ACC112 (cell line): Measurements from ENCODE around the gene CRYGD.
"Not testable (repeated sequence)": the region's sequence is repeated elsewhere in the genome, so short reads cannot be mapped to it uniquely, and the experiment has no call there.

Experiments
- H2AFZ ChIP-seq: fragments of 200-600 bp; sonication (generic); one replicate; pipeline ENCODE4 v1.6.0; 2017; ENCODE audit warnings: antibody characterized with exemption, low read length; ENCODE audit not compliant: unreplicated experiment
- H3K27ac ChIP-seq: fragments of 200-600 bp; sonication (generic); 2 replicates; pipeline ENCODE4 v1.5.1; 2014; ENCODE audit warnings: low read depth, mild to moderate bottlenecking, antibody characterized with exemption, low read length, moderate library complexity
- H3K27me3 ChIP-seq: fragments of 200-600 bp; sonication (generic); 2 replicates; pipeline ENCODE4 v1.6.1; 2014; ENCODE audit warnings: mild to moderate bottlenecking, antibody characterized with exemption, low read length, moderate library complexity, mixed read lengths; ENCODE audit not compliant: insufficient read depth
- H3K36me3 ChIP-seq: fragments of 200-600 bp; sonication (generic); 2 replicates; pipeline ENCODE4 v1.6.1; 2016; ENCODE audit warnings: mild to moderate bottlenecking, antibody characterized with exemption, low read length, moderate library complexity, mixed read lengths; ENCODE audit not compliant: insufficient read depth
- H3K4me1 ChIP-seq: fragments of 200-600 bp; sonication (generic); one replicate; pipeline ENCODE4 v1.6.1; 2016; ENCODE audit warnings: low read length, mixed read lengths; ENCODE audit not compliant: insufficient read depth, unreplicated experiment, control insufficient read depth
- H3K4me3 ChIP-seq: fragments of 200-600 bp; sonication (generic); 2 replicates; pipeline ENCODE4 v1.5.1; 2014; ENCODE audit warnings: mild to moderate bottlenecking, low read depth, low read length
- H3K79me2 ChIP-seq: fragments of 200-600 bp; sonication (generic); one replicate; pipeline ENCODE4 v1.6.0; 2016; ENCODE audit warnings: low read length; ENCODE audit not compliant: control insufficient read depth, unreplicated experiment, insufficient read depth

CRYGD gene

DNA sequence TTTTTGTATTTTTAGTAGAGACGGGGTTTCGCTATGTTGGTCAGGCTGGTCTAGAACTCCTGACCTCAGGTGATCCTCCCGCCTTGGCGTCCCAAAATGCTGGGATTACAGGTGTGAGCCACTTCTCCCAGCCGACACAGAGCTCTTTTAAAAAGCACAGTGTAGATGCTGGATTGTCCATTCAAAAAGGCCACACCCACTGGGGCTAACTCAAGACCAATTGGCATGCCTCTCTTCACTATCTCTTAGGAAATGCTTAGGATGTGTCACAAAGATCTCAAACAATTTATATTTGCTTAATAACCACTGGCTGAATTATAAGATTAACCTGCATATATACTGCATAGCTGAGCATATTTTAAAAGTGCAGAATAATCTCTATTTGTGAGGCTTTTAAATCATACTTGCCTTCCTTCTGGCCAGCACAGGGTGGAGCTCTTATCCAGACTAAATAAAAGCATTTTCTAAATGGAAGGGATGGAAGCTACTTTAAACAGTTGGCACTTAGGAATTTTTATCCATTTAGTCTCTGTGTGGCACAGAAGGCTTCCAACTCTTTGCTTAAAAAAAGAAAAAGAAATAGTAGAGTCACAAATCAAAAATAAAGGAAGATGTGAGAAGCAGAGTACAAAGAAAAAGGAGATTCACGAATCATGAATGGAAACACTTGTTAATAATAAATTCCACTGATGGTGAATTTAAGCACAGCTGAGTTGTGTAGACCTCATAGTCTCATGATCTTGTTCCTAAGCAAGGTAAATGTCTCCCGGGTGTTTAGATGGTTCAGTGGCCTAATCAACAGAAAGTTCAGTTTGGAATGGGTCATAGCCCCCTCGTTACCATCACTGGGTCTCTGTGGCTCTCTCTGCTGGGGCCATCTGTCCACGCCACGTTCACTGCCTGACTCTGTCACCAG, 22.4 kb downstream of the CRYGD start:
- no peaks in the 10 kb centered on the region for H3K4me1 ChIP-seq
- no peak overlapping the region for H2AFZ ChIP-seq
- H3K27ac ChIP-seq = no peak overlapping the region
- H3K79me2 ChIP-seq = no peaks in the 10 kb centered on the region
- H3K4me3 ChIP-seq = no peak overlapping the region
- H3K36me3 ChIP-seq = no peaks in the 10 kb centered on the region
- peaks cover 12% of the 10 kb centered on the region for H3K27me3 ChIP-seq

DNA sequence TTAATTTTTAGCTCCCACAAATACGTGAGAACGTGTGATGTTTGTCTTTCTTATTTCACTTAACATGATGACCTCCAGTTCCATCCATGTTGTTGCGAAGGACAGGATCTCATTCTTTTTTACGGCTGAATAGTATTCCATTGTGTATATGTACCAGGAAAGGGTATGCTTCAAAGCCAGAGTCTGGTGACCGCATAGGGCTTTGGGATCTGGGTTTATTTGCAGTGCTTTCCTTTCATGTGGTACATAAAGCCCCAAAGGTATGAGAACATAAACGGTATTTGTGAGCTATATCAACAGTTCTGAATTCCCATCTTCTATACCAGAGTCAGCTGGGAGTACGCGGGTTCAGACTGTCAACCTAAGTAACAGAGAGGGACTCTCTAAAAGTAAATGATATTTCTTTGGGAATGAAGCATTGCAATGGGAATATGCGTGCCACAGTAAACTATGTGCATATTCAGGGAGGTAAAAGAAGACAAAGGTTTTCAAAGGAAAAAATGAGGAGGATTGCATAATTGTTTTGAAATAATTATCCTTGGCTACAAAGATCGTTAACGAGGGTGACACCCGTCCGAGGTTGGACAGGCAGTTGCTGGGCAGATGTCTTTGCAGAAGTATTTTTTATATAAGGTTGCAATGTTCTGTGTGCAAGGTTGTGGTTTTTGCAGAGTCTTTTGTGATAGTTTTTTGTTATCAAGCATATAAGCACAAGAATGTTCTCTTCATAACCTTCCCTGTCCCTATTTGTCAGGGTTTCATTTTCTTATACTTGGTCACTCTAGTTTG, 24.4 kb downstream of the CRYGD start:
- Histone ChIP-seq H2AFZ (no peak overlapping the region), H3K36me3 (no peaks in the 10 kb centered on the region), H3K27ac (no peak overlapping the region), H3K27me3 (no peaks in the 10 kb centered on the region), H3K4me3 (no peak overlapping the region), H3K79me2 (no peaks in the 10 kb centered on the region), H3K4me1 (no peaks in the 10 kb centered on the region)

DNA sequence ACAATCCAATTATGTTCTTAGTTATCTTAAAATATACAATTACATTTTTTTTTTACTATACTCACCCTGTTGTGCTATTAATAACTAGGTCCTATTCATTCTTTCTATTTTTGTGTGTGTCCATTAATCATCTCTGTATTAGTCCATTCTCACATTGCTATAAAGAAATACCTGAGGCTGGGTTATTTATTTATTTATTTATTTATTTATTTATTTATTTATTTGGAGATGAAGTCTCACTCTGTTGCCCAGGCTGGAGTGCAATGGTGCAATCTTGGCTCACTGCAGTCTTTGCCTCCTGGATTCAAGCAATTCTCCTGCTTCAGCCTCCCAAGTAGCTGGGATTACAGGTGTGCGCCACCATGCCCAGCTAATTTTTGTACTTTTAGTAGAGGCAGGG, 25.6 kb downstream of the CRYGD start:
- H3K27me3 ChIP-seq, H3K4me3 ChIP-seq, H3K27ac ChIP-seq, H3K79me2 ChIP-seq, H3K4me1 ChIP-seq, H2AFZ ChIP-seq, H3K36me3 ChIP-seq: not testable (repeated sequence)

DNA sequence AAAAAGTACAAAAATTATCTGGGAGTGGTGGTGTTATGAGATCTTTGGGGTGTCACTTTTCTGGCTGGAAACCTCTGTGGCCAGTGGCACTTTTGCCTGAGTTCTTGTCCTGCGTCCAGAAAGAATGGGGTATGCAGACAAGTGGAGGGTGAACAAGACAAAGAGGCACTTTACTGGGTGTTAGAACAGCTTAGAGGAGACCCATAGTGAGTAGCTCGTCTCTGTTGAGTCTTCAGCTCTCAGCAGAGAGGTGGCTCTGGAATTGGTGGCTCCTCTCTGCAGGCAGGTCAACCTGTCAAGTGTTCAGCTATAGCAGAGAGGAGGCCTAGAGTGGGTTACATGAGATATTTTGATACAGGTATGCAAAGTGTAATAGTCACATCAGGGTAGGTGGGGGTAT, 26.1 kb downstream of the CRYGD start:
- Histone ChIP-seq H3K4me3 (no peak overlapping the region), H2AFZ (no peak overlapping the region), H3K27ac (no peak overlapping the region), H3K27me3 (no peaks in the 10 kb centered on the region), H3K4me1 (no peaks in the 10 kb centered on the region), H3K36me3 (no peaks in the 10 kb centered on the region), H3K79me2 (no peaks in the 10 kb centered on the region)

DNA sequence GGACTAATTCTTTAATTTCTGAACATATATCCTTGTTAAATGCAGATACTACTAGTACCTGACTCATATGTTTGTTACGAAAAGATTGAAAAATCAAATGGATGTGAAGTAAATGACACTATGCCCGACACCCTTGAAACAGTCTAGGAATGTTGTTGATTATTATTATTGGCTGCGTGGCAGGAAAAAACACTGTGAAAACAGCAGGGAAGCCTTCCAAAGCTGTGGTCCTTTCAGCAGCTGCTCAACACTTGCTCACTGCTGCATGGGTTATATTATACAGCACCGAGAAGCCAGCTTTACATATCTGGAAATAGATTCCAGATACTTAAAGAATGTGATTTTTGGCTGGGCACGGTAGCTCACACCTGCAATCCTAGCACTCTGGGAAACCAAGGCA, 26.5 kb downstream of the CRYGD start:
- no peak overlapping the region for H3K4me3 ChIP-seq
- H3K4me1 ChIP-seq = no peaks in the 10 kb centered on the region
- peaks cover 3% of the 10 kb centered on the region for H3K27me3 ChIP-seq
- no peaks in the 10 kb centered on the region for H3K79me2 ChIP-seq
- H2AFZ ChIP-seq = no peak overlapping the region
- no peaks in the 10 kb centered on the region for H3K36me3 ChIP-seq
- H3K27ac ChIP-seq = no peak overlapping the region

DNA sequence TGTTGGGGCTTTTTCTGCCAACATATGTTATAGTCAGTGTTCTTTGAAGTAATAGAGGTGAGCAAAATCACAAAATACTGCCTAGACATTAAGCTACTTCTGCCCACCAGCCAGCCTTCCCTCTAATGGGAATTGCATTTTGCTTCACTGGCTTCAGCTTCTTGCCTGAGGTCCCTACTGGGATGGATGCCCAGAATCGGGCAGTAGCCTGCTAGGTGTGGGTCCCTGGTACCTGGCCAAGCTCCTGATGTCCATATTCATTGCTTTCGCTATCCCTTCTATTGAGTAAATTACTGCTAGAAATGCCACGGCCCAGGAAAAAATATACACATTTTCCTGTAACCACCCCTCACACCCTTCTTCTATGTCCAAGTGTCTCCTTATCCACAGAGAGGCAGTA, 27.0 kb downstream of the CRYGD start:
- no peak overlapping the region for H3K27ac ChIP-seq
- no peaks in the 10 kb centered on the region for H3K79me2 ChIP-seq

DNA sequence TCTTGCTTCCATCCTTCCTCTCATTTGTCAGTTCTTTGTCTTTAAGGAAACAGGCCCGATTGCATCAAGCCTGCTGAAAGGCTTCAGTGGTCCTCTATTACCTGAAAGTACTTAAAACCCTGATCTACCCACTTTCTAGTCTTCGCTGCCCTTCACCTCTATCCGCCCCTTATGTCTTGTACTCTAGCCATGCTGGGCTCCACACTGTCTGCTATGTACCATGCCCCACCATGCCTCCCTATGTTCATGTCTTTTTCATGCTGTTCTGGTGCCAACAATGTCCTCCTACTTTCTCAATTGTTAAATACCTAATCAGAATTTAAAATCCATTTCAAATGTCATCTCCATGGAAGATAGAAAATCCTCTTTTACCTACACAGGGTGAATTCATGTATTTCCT, 28.2 kb downstream of the CRYGD start:
- no peaks in the 10 kb centered on the region for H3K4me1 ChIP-seq
- H3K36me3 ChIP-seq = no peaks in the 10 kb centered on the region
- no peak overlapping the region for H3K4me3 ChIP-seq
- no peaks in the 10 kb centered on the region for H3K79me2 ChIP-seq
- H3K27me3 ChIP-seq = peaks cover 10% of the 10 kb centered on the region
- H3K27ac ChIP-seq = no peak overlapping the region
- no peak overlapping the region for H2AFZ ChIP-seq

More for the DNA sequence above, 27.0 kb downstream of the CRYGD start:
- H3K4me1 ChIP-seq = no peaks in the 10 kb centered on the region
- H2AFZ ChIP-seq = no peak overlapping the region
- H3K27me3 ChIP-seq = peaks cover 7% of the 10 kb centered on the region
- no peak overlapping the region for H3K4me3 ChIP-seq
- H3K36me3 ChIP-seq = no peaks in the 10 kb centered on the region

DNA sequence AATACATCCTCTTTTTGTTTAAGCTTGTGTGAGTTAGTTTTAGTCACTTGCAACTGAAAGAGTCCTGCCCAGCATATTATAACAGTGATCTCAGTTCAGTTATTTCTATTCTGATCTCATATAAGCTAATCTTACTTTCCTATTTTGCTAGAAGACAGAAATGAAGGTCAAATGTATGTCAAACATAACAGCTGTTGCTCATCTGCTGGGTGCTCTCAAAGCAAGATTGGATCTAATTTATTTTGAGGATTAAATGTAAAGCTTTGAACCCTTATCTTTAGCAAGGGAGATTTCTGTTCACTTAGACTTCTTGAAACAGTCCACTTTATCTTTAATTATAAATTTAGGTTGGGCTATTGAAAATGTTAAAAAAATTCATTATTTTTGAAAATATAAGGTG, 31.2 kb downstream of the CRYGD start:
- Histone ChIP-seq H3K27me3 (peaks cover 10% of the 10 kb centered on the region), H3K36me3 (no peaks in the 10 kb centered on the region), H2AFZ (no peak overlapping the region), H3K79me2 (no peaks in the 10 kb centered on the region), H3K4me1 (no peaks in the 10 kb centered on the region), H3K4me3 (no peak overlapping the region), H3K27ac (no peak overlapping the region)

DNA sequence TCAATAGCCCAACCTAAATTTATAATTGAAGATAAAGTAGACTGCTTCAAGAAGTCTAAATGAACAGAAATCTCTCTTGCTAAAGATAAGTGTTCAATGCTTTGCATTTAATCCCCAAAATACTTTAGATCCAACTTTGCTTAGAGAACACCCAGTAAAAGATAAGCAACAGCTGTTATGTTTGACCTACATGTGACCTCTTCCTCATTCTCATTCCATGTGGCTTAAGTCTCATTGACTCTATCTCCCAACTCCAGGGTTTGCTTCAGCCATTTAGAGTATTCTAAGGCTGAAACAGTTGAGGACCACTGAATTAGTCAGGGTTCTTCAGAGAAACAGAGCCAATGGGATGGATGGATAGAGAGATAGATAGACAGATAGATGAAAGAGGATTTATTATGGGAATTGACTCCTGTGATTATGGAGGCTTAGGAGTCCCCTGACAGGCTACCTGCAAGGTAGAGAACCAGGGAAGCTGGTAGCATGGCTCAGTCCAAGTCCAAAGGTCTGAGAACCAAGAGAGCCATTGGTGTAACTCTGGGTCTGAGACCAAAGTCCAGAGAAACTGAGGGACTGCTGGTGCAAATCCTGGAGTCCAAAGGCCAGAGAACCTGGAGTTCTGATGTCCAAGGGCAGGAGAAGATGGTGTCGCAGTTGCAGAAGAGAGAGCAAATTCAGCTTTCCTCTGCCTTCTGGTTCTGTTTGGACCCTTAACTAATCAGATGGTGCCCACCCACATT, 32.1 kb downstream of the CRYGD start:
- H3K4me3 ChIP-seq = no peak overlapping the region
- H3K79me2 ChIP-seq = no peaks in the 10 kb centered on the region
- H3K27ac ChIP-seq = no peak overlapping the region
- no peaks in the 10 kb centered on the region for H3K36me3 ChIP-seq
- no peak overlapping the region for H2AFZ ChIP-seq
- no peaks in the 10 kb centered on the region for H3K4me1 ChIP-seq
- peaks cover 10% of the 10 kb centered on the region for H3K27me3 ChIP-seq

DNA sequence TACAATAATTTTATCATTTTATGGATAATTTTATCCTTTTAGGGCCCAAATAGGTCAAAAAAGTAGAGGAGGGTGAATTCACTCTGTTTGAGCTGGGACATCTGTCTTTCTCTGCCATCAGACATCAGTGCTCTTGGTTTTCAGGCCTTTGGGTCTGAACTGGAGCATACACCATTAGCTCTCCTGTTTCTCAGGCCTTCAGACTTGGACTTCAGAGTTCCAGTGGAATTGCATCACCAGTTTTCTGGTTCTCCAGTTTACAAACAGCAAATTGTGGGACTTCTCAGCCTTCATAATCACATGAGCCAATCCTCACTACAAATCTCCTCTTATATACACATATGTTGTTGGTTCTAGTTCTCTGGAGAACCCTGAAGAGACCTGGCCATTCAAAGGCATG, 33.9 kb downstream of the CRYGD start:
- H3K27ac ChIP-seq = no peak overlapping the region
- H3K27me3 ChIP-seq = peaks cover 27% of the 10 kb centered on the region
- H3K4me3 ChIP-seq = no peak overlapping the region
- no peaks in the 10 kb centered on the region for H3K79me2 ChIP-seq
- no peak overlapping the region for H2AFZ ChIP-seq
- H3K36me3 ChIP-seq = no peaks in the 10 kb centered on the region
- H3K4me1 ChIP-seq = no peaks in the 10 kb centered on the region
